GM23338 (cell line): ENCODE data around the gene KANK3. TPM values are rescaled to one million over a fixed set of nuclear protein-coding genes. Genes with fewer than 3 reads are reported as not detected.
"Not testable (repeated sequence)": the region's sequence is repeated elsewhere in the genome, so short reads cannot be mapped to it uniquely, and the experiment has no call there.

ENCODE experiments used
- ATAC-seq: fragments of 200-7000 bp; cut with Tn5 transposase; 3 replicates; pipeline ENCODE4 v1.9.1; 2020
- DNase-seq: peaks from one replicate; pipeline ENCODE4 v3.0.0-alpha.2; 2015; ENCODE audit warnings: low spot score
- H2AFZ ChIP-seq: fragments of 200-600 bp; sonication (generic); 2 replicates; pipeline ENCODE4 v1.8.0; 2016; ENCODE audit warnings: antibody characterized with exemption, mild to moderate bottlenecking, moderate library complexity
- H3F3A ChIP-seq: fragments of 200-600 bp; sonication (generic); replicated peaks from 2 replicates; pipeline ENCODE4 v1.8.0; 2017; ENCODE audit warnings: antibody characterized with exemption, mixed run types, low read depth
- H3K27ac ChIP-seq: fragments of 200-600 bp; sonication (generic); 2 replicates; pipeline ENCODE4 v1.6.1; 2016; ENCODE audit warnings: low read depth
- H3K27me3 ChIP-seq: fragments of 200-600 bp; sonication (generic); 2 replicates; pipeline ENCODE4 v1.8.0; 2016; ENCODE audit warnings: mild to moderate bottlenecking, mixed run types, moderate library complexity; ENCODE audit not compliant: insufficient read depth
- H3K36me3 ChIP-seq: fragments of 200-600 bp; sonication (generic); 2 replicates; pipeline ENCODE4 v1.8.0; 2016; ENCODE audit warnings: mild to moderate bottlenecking; ENCODE audit not compliant: insufficient read depth
- H3K4me1 ChIP-seq: fragments of 200-600 bp; sonication (generic); 2 replicates; pipeline ENCODE4 v1.8.0; 2016; ENCODE audit warnings: mild to moderate bottlenecking, moderate library complexity; ENCODE audit not compliant: insufficient read depth
- H3K4me2 ChIP-seq: fragments of 200-600 bp; sonication (generic); 2 replicates; pipeline ENCODE4 v1.7.1; 2017; ENCODE audit warnings: mixed run types
- H3K4me3 ChIP-seq: fragments of 200-600 bp; sonication (generic); 2 replicates; pipeline ENCODE4 v1.6.1; 2016; ENCODE audit warnings: mixed run types
- H3K79me2 ChIP-seq: fragments of 200-600 bp; sonication (generic); replicated peaks from 2 replicates; pipeline ENCODE4 v1.8.0; 2017; ENCODE audit warnings: mild to moderate bottlenecking; ENCODE audit not compliant: insufficient read depth
- H3K9me2 ChIP-seq: fragments of 200-600 bp; sonication (generic); 2 replicates; pipeline ENCODE4 v1.8.0; 2017; ENCODE audit not compliant: insufficient read depth
- H4K20me1 ChIP-seq: fragments of 200-600 bp; sonication (generic); replicated peaks from 2 replicates; pipeline ENCODE4 v1.8.0; 2017; ENCODE audit warnings: mild to moderate bottlenecking; ENCODE audit not compliant: insufficient read depth
- H3K27ac Mint-ChIP-seq: 2 replicates; pipeline ENCODE4 v1.8.0; 2020; ENCODE audit warnings: inconsistent platforms, mild to moderate bottlenecking, moderate library complexity, mixed read lengths
- H3K27me3 Mint-ChIP-seq: 3 replicates; pipeline ENCODE4 v1.8.0; 2022; ENCODE audit warnings: low read depth, mild to moderate bottlenecking, moderate library complexity, mixed read lengths, inconsistent platforms; ENCODE audit not compliant: insufficient read depth, poor library complexity
- H3K36me3 Mint-ChIP-seq: 3 replicates; pipeline ENCODE4 v1.8.0; 2021; ENCODE audit warnings: low read depth, mild to moderate bottlenecking, inconsistent platforms, moderate library complexity, mixed read lengths
- H3K4me1 Mint-ChIP-seq: 3 replicates; pipeline ENCODE4 v1.8.0; 2020; ENCODE audit warnings: mild to moderate bottlenecking, inconsistent platforms, mixed read lengths
- H3K4me3 Mint-ChIP-seq: 3 replicates; pipeline ENCODE4 v1.8.0; 2021; ENCODE audit warnings: moderate library complexity, mild to moderate bottlenecking, inconsistent platforms, mixed read lengths
- H3K9me3 Mint-ChIP-seq: 3 replicates; pipeline ENCODE4 v1.8.0; 2020; ENCODE audit warnings: moderate library complexity, mild to moderate bottlenecking, inconsistent platforms, mixed read lengths
- EZH2 ChIP-seq: fragments of 200-600 bp; sonication (generic); IDR thresholded peaks from one replicate; pipeline ENCODE4 v1.8.0; 2017; ENCODE audit warnings: antibody characterized with exemption, mild to moderate bottlenecking, low read depth; ENCODE audit not compliant: unreplicated experiment
- NANOG ChIP-seq: IDR thresholded peaks from 2 replicates; pipeline ENCODE4 v1.6.1; 2016; ENCODE audit warnings: antibody characterized with exemption, borderline replicate concordance
- STAT1 ChIP-seq: IDR thresholded peaks from one replicate; pipeline ENCODE4 v1.6.1; 2016; ENCODE audit warnings: antibody characterized with exemption; ENCODE audit not compliant: unreplicated experiment
- ZNF331 ChIP-seq: fragments of 250-450 bp; sonication (Bioruptor Pico); IDR thresholded peaks from 2 replicates; pipeline ENCODE4 v1.5.0; 2020; ENCODE audit warnings: low read depth, mild to moderate bottlenecking, moderate library complexity
- polyA plus RNA-seq: library from polyadenylated mRNA; unstranded; fragments of >200 nt; fragmentation: Nextera tagmentation; extraction: Ambion mirVana; gene quantifications from 2 replicates; pipeline ENCODE4 v1.2.1, GENCODE V29; 2016
- total RNA-seq: library from RNA; depleted of rRNA; stranded (reverse); fragments of >200 nt; shearing (Covaris generic); gene quantifications from 2 replicates; pipeline ENCODE4 v1.2.3, GENCODE V29; 2014
- TF ChIP-seq, protein P1 (sequence below), 2 experiments: fragments of 200-600 bp in 1 of 2; sonication (generic) in 1 of 2; conservative IDR thresholded peaks; 2 replicates each; pipeline versions ENCODE4 v1.5.1 to v1.6.1; 2016 to 2017; ENCODE audit warnings: antibody characterized with exemption in 2 of 2, low read depth in 2 of 2, mild to moderate bottlenecking in 2 of 2, moderate library complexity in 1 of 2
- TF ChIP-seq, protein P2 (sequence below): IDR thresholded peaks from 2 replicates; pipeline ENCODE4 v1.6.1; 2016; ENCODE audit warnings: antibody characterized with exemption
- TF ChIP-seq, protein P3 (sequence below): IDR thresholded peaks from one replicate; pipeline ENCODE4 v1.6.1; 2018; ENCODE audit warnings: antibody characterized with exemption; ENCODE audit not compliant: unreplicated experiment

Gene KANK3
- total and polyA plus RNA-seq, 2 experiments from 2014 or later = 2.0 to 9.3 TPM

DNA sequence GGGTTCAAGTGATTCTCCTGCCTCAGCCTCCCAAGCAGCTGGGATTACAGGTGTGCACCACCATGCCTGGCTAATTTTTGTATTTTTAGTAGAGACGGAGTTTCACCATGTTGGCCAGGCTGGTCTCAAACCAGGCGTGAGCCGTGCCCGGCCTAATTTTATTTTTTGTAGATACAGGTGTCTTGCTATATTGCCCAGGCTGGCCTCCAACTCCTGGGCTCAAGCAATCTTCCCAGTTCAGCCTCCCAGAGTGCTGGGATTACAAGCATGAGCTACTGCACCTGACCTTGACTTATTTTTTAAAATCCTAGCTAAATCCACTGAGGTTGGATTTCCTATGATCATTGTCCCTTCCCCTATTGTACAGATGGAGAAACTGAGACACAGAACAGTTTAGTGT lies 1.6 kb downstream of the KANK3 start:
- H3K36me3 ChIP-seq, H3K4me1 ChIP-seq, H3K9me2 ChIP-seq, H3K9me3 Mint-ChIP-seq, H3K36me3 Mint-ChIP-seq, H3K4me3 Mint-ChIP-seq, H2AFZ ChIP-seq, H3F3A ChIP-seq, H3K27ac Mint-ChIP-seq, H3K79me2 ChIP-seq, H3K27ac ChIP-seq, ATAC-seq, DNase-seq, H3K4me2 ChIP-seq, H4K20me1 ChIP-seq, H3K4me3 ChIP-seq: not testable (repeated sequence)
- H3K27me3 ChIP-seq = peaks cover 13% of the 10 kb centered on the region
- Mint-ChIP-seq H3K4me1 (peaks cover 11% of the 10 kb centered on the region; the same call in 2 of the 3 replicates), H3K27me3 (peaks cover 36% of the 10 kb centered on the region)

DNA sequence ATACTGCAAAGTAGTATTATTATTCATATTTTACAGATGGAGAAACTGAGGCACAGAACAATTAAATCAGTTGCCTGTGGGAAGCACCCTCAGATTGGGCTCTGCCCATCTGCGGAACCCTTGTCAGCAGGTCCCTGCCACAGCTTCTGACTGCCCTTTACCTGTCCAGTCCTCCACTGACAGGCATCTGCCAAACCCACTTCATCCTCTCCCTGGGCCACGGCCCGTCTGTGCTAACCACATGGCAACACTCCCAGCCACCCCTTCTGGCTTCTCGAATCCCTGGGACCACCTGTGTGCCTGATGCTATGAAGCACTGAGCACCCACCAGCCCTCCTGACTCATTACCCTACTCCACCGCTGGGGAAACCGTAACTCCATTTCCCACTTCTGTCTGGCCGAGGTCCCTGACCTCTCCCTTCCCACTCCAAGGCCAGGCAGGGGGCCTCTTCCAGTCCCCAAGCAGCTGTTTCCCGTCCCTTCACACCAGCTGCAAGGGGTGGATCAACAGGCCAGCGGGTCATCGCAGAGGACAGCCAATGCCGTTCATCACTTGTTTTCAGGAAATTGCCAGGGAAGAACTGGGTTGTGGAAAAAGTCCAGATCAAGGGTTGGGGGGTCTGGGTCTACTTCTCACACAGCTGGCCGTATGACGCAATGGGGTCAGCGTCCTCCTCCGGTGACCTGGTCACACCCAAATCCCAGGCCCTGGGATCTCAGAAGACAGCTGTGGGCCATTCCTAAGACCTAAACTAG lies 2.5 kb downstream of the KANK3 start:
- Histone ChIP-seq H3K27me3 (peaks cover 21% of the 10 kb centered on the region), H3K4me2 (no peak overlapping the region), H2AFZ (no peak overlapping the region), H3K36me3 (no peaks in the 10 kb centered on the region), H3K4me1 (peaks cover 12% of the 10 kb centered on the region), H4K20me1 (no peaks in the 10 kb centered on the region), H3K79me2 (no peaks in the 10 kb centered on the region), H3F3A (peaks cover 6% of the 10 kb centered on the region), H3K27ac (0 out of 2 replicates have a peak overlapping the region, but pooled peaks have one; percentile 19), H3K9me2 (no peaks in the 10 kb centered on the region), H3K4me3 (no peak overlapping the region)
- Mint-ChIP-seq H3K9me3 (no peaks in the 10 kb centered on the region), H3K36me3 (no peaks in the 10 kb centered on the region), H3K27me3 (peaks cover 45% of the 10 kb centered on the region), H3K27ac (no peak overlapping the region), H3K4me1 (peaks cover 11% of the 10 kb centered on the region; the same call in 2 of the 3 replicates), H3K4me3 (no peak overlapping the region; the same call in 2 of the 3 replicates)
- TF ChIP-seq, protein P1, sequence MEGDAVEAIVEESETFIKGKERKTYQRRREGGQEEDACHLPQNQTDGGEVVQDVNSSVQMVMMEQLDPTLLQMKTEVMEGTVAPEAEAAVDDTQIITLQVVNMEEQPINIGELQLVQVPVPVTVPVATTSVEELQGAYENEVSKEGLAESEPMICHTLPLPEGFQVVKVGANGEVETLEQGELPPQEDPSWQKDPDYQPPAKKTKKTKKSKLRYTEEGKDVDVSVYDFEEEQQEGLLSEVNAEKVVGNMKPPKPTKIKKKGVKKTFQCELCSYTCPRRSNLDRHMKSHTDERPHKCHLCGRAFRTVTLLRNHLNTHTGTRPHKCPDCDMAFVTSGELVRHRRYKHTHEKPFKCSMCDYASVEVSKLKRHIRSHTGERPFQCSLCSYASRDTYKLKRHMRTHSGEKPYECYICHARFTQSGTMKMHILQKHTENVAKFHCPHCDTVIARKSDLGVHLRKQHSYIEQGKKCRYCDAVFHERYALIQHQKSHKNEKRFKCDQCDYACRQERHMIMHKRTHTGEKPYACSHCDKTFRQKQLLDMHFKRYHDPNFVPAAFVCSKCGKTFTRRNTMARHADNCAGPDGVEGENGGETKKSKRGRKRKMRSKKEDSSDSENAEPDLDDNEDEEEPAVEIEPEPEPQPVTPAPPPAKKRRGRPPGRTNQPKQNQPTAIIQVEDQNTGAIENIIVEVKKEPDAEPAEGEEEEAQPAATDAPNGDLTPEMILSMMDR (conservative IDR thresholded peaks at IDR 0.05; ENCODE audit: low read depth in 2 of 2) = peak; percentile 5 to 22; a peak in 3 of 4 replicates
- no peak for TF ChIP-seq EZH2
- ATAC-seq (peak; percentile 17), DNase-seq (peak; percentile 63)

DNA sequence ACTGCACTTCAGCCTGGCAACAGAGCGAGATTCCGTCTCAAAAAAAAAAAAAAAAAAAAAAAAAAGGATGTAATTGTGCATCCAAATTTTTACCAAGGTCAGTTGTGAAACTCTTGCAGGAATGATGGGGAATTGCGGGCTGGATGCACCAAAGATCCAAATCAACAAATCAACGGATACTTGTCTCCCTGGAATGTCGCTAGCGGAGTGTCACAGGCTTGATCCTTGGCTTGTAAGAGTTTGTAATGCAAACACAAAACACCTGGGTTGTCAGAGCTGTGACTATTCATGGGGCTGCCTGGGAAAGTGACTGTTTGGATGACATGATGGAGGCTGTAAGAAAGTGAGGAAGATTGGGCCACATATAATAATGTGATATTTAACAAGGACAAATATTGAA lies 4.2 kb downstream of the KANK3 start:
- Mint-ChIP-seq H3K36me3 (no peaks in the 10 kb centered on the region), H3K4me3 (no peak overlapping the region), H3K9me3 (no peaks in the 10 kb centered on the region), H3K27me3 (peaks cover 46% of the 10 kb centered on the region), H3K27ac (no peak overlapping the region), H3K4me1 (peaks cover 15% of the 10 kb centered on the region)
- no peaks in the 10 kb centered on the region for H4K20me1 ChIP-seq
- TF ChIP-seq EZH2 (no peak), NANOG (no peak), STAT1 (no peak), ZNF331 (CRISPR knock-in tag) (no peak)
- TF ChIP-seq, protein P1 (conservative IDR thresholded peaks at IDR 0.05; ENCODE audit: low read depth in 2 of 2) = no peak
- TF ChIP-seq, protein P2, sequence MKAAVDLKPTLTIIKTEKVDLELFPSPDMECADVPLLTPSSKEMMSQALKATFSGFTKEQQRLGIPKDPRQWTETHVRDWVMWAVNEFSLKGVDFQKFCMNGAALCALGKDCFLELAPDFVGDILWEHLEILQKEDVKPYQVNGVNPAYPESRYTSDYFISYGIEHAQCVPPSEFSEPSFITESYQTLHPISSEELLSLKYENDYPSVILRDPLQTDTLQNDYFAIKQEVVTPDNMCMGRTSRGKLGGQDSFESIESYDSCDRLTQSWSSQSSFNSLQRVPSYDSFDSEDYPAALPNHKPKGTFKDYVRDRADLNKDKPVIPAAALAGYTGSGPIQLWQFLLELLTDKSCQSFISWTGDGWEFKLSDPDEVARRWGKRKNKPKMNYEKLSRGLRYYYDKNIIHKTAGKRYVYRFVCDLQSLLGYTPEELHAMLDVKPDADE = no peak
- TF ChIP-seq, protein P3, sequence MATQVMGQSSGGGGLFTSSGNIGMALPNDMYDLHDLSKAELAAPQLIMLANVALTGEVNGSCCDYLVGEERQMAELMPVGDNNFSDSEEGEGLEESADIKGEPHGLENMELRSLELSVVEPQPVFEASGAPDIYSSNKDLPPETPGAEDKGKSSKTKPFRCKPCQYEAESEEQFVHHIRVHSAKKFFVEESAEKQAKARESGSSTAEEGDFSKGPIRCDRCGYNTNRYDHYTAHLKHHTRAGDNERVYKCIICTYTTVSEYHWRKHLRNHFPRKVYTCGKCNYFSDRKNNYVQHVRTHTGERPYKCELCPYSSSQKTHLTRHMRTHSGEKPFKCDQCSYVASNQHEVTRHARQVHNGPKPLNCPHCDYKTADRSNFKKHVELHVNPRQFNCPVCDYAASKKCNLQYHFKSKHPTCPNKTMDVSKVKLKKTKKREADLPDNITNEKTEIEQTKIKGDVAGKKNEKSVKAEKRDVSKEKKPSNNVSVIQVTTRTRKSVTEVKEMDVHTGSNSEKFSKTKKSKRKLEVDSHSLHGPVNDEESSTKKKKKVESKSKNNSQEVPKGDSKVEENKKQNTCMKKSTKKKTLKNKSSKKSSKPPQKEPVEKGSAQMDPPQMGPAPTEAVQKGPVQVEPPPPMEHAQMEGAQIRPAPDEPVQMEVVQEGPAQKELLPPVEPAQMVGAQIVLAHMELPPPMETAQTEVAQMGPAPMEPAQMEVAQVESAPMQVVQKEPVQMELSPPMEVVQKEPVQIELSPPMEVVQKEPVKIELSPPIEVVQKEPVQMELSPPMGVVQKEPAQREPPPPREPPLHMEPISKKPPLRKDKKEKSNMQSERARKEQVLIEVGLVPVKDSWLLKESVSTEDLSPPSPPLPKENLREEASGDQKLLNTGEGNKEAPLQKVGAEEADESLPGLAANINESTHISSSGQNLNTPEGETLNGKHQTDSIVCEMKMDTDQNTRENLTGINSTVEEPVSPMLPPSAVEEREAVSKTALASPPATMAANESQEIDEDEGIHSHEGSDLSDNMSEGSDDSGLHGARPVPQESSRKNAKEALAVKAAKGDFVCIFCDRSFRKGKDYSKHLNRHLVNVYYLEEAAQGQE = no peak
- no peaks in the 10 kb centered on the region for H3K9me2 ChIP-seq
- no peaks in the 10 kb centered on the region for H3K79me2 ChIP-seq
- H3K36me3 ChIP-seq = no peaks in the 10 kb centered on the region
- H2AFZ ChIP-seq = no peak overlapping the region
- H3F3A ChIP-seq = peaks cover 10% of the 10 kb centered on the region
- peaks cover 31% of the 10 kb centered on the region for H3K27me3 ChIP-seq
- DNase-seq (peak; percentile 57), ATAC-seq (no peak)
- H3K4me2 ChIP-seq = no peak overlapping the region
- H3K27ac ChIP-seq = no peak overlapping the region
- H3K4me1 ChIP-seq = peaks cover 16% of the 10 kb centered on the region
- H3K4me3 ChIP-seq = no peak overlapping the region
